Neural progenitor cell (in vitro differentiated cells): Measurements from ENCODE around the gene FXYD7. TPM values are rescaled to one million over a fixed set of nuclear protein-coding genes. Genes with fewer than 3 reads are reported as not detected.

ENCODE experiments used
- DNase-seq: peaks from one replicate; pipeline ENCODE4 v3.0.0-alpha.2; 2016; ENCODE audit warnings: low spot score
- H2AFZ ChIP-seq: fragments of 200-600 bp; sonication (generic); replicated peaks from 2 replicates; pipeline ENCODE4 v1.6.1; 2016; ENCODE audit warnings: antibody characterized with exemption
- H3F3A ChIP-seq: fragments of 200-600 bp; sonication (generic); 2 replicates; pipeline ENCODE4 v1.6.1; 2016; ENCODE audit warnings: antibody characterized with exemption, low read depth
- H3K27ac ChIP-seq: fragments of 200-600 bp; sonication (generic); 2 replicates; pipeline ENCODE4 v1.5.1; 2016; ENCODE audit warnings: mild to moderate bottlenecking
- H3K27me3 ChIP-seq: fragments of 200-600 bp; sonication (generic); 2 replicates; pipeline ENCODE4 v1.6.1; 2016; ENCODE audit warnings: mild to moderate bottlenecking, moderate library complexity
- H3K36me3 ChIP-seq: fragments of 200-600 bp; sonication (generic); 2 replicates; pipeline ENCODE4 v1.5.1; 2016
- H3K4me1 ChIP-seq: fragments of 200-600 bp; sonication (generic); 2 replicates; pipeline ENCODE4 v1.6.1; 2016; ENCODE audit warnings: mixed run types
- H3K4me2 ChIP-seq: fragments of 200-600 bp; sonication (generic); 2 replicates; pipeline ENCODE4 v1.6.1; 2016
- H3K4me3 ChIP-seq: fragments of 200-600 bp; sonication (generic); 2 replicates; pipeline ENCODE4 v1.5.1; 2016
- H3K79me2 ChIP-seq: fragments of 200-600 bp; sonication (generic); 2 replicates; pipeline ENCODE4 v1.6.1; 2016; ENCODE audit warnings: low read depth
- H3K9ac ChIP-seq: fragments of 200-600 bp; sonication (generic); 2 replicates; pipeline ENCODE4 v1.6.1; 2016
- H3K9me3 ChIP-seq: fragments of 200-600 bp; sonication (generic); 2 replicates; pipeline ENCODE4 v1.5.1; 2016; ENCODE audit warnings: low read depth
- H4K20me1 ChIP-seq: fragments of 200-600 bp; sonication (generic); 2 replicates; pipeline ENCODE4 v1.6.1; 2016; ENCODE audit warnings: low read depth
- H3K27ac Mint-ChIP-seq: 3 replicates; pipeline ENCODE4 v1.8.0; 2021; ENCODE audit warnings: mixed read lengths
- H3K27me3 Mint-ChIP-seq: 2 replicates; pipeline ENCODE4 v1.8.0; 2022; ENCODE audit warnings: low read depth, mild to moderate bottlenecking, inconsistent platforms, moderate library complexity, mixed read lengths; ENCODE audit not compliant: insufficient read depth
- H3K36me3 Mint-ChIP-seq: 3 replicates; pipeline ENCODE4 v1.8.0; 2021; ENCODE audit warnings: mixed read lengths
- H3K4me1 Mint-ChIP-seq: 3 replicates; pipeline ENCODE4 v1.8.0; 2021; ENCODE audit warnings: mixed read lengths
- H3K4me3 Mint-ChIP-seq: 3 replicates; pipeline ENCODE4 v1.8.0; 2021; ENCODE audit warnings: mild to moderate bottlenecking, moderate library complexity, mixed read lengths
- H3K9me3 Mint-ChIP-seq: 3 replicates; pipeline ENCODE4 v1.8.0; 2020; ENCODE audit warnings: mixed read lengths
- CTCF ChIP-seq: fragments of 200-600 bp; sonication (generic); IDR thresholded peaks from 2 replicates; pipeline ENCODE4 v1.5.1; 2017; ENCODE audit warnings: antibody characterized with exemption, mild to moderate bottlenecking
- EZH2 ChIP-seq: fragments of 200-600 bp; sonication (generic); IDR thresholded peaks from 2 replicates; pipeline ENCODE4 v1.6.1; 2017; ENCODE audit warnings: antibody characterized with exemption, mild to moderate bottlenecking, moderate library complexity
- EZH2phosphoT487 ChIP-seq: fragments of 200-600 bp; sonication (generic); IDR thresholded peaks from 2 replicates; pipeline ENCODE4 v1.6.1; 2017; ENCODE audit warnings: antibody characterized with exemption
- small RNA-seq: library from RNA; depleted of rRNA; stranded (forward); fragments of <200 nt; gene quantifications from one replicate; pipeline ENCODE3, GENCODE V24; 2015
- total RNA-seq: library from RNA; depleted of rRNA; stranded (reverse); fragments of >200 nt; gene quantifications from 2 replicates; pipeline ENCODE4 v1.2.3, GENCODE V29; 2015; ENCODE audit warnings: low replicate concordance

Gene FXYD7
- total RNA-seq, 1 donor from 2014 or later: 0.13 TPM

- Mint-ChIP-seq H3K36me3 (no peaks in the 10 kb centered on the region), H3K9me3 (no peaks in the 10 kb centered on the region), H3K27ac (no peak overlapping the region), H3K4me1 (peaks cover 3% of the 10 kb centered on the region), H3K4me3 (no peak overlapping the region), H3K27me3 (peaks cover 6% of the 10 kb centered on the region)
- TF ChIP-seq EZH2phosphoT487: no peak
- TF ChIP-seq EZH2: no peak
- TF ChIP-seq CTCF: no peak
- Histone ChIP-seq H4K20me1 (no peaks in the 10 kb centered on the region), H3K4me3 (no peak overlapping the region), H3K36me3 (no peaks in the 10 kb centered on the region), H3K9ac (no peak overlapping the region), H2AFZ (no peak overlapping the region), H3K4me1 (peaks cover 12% of the 10 kb centered on the region), H3K4me2 (no peak overlapping the region), H3K27ac (no peak overlapping the region), H3K9me3 (no peaks in the 10 kb centered on the region), H3K79me2 (no peaks in the 10 kb centered on the region), H3K27me3 (no peaks in the 10 kb centered on the region), H3F3A (peaks cover 11% of the 10 kb centered on the region)
- no peak for DNase-seq
Observed at GRCh38 chr19:35199481-35199880, 56.4 kb downstream of the FXYD7 start.

- no peaks in the 10 kb centered on the region for H3K79me2 ChIP-seq
- H3K36me3 Mint-ChIP-seq: no peaks in the 10 kb centered on the region
- peaks cover 3% of the 10 kb centered on the region for H3K4me1 Mint-ChIP-seq
- TF ChIP-seq EZH2: no peak
- no peak for TF ChIP-seq EZH2phosphoT487
- TF ChIP-seq CTCF: no peak
- H3K27me3 Mint-ChIP-seq: peaks cover 1% of the 10 kb centered on the region
- H3K4me3 Mint-ChIP-seq: no peak overlapping the region
- H3K27ac Mint-ChIP-seq: no peak overlapping the region
- no peaks in the 10 kb centered on the region for H3K36me3 ChIP-seq
- no peak overlapping the region for H3K9ac ChIP-seq
- H2AFZ ChIP-seq: peak overlapping the region; percentile 1
- no peaks in the 10 kb centered on the region for H4K20me1 ChIP-seq
- DNase-seq: peak; percentile 67
- H3K4me1 ChIP-seq: peaks cover 12% of the 10 kb centered on the region
- H3K4me2 ChIP-seq: no peak overlapping the region
- H3F3A ChIP-seq: peaks cover 19% of the 10 kb centered on the region
- no peaks in the 10 kb centered on the region for H3K9me3 ChIP-seq
- no peaks in the 10 kb centered on the region for H3K27me3 ChIP-seq
- H3K4me3 ChIP-seq: no peak overlapping the region
- H3K27ac ChIP-seq: no peak overlapping the region
- H3K9me3 Mint-ChIP-seq: no peaks in the 10 kb centered on the region
Observed at GRCh38 chr19:35202722-35203688, 60.0 kb downstream of the FXYD7 start.

Small RNA genes within 50 kb of the gene (small RNA-seq; reads per million reads assigned to genes)
- not detected for gene AC020907.2

Other genes with a start within 250 kb of the FXYD7 start
- gene ZNF30, start 216.4 kb upstream of the FXYD7 start, total RNA-seq: 7.6 and 10.3 TPM in 2 replicates
- gene ZNF792, start 179.0 kb upstream of the FXYD7 start, total RNA-seq: 7.0 and 8.7 TPM in 2 replicates
- gene GRAMD1A, start 142.9 kb upstream of the FXYD7 start, total RNA-seq: 27.2 and 51.0 TPM in 2 replicates
- gene SCN1B, start 112.8 kb upstream of the FXYD7 start, total RNA-seq: 2.2 and 3.9 TPM in 2 replicates
- 0.30 and 2.2 TPM in 2 replicates for gene HPN, start 101.5 kb upstream of the FXYD7 start, total RNA-seq
- gene FXYD3, start 27.4 kb upstream of the FXYD7 start, total RNA-seq: not detected in 2 replicates
- 0.81 TPM in 1 of 2 replicates, not detected in the other for gene LGI4, start 8.2 kb upstream of the FXYD7 start, total RNA-seq
- 0.46 TPM in 1 of 2 replicates, not detected in the other for gene FXYD1, start 4.4 kb upstream of the FXYD7 start, total RNA-seq
- 7.8 and 11.6 TPM in 2 replicates for gene FXYD5, start 11.5 kb downstream of the FXYD7 start, total RNA-seq
- gene FAM187B, start 85.5 kb downstream of the FXYD7 start, total RNA-seq: 0.19 TPM in 1 of 2 replicates, not detected in the other
- gene LSR, start 105.7 kb downstream of the FXYD7 start, total RNA-seq: 27.1 and 78.4 TPM in 2 replicates
- gene USF2, start 125.7 kb downstream of the FXYD7 start, total RNA-seq: 46.8 and 88.7 TPM in 2 replicates
- gene HAMP, start 139.3 kb downstream of the FXYD7 start, total RNA-seq: 0.30 TPM in 1 of 2 replicates, not detected in the other
- not detected in 2 replicates for gene MAG, start 148.9 kb downstream of the FXYD7 start, total RNA-seq
- 0.62 TPM in 1 of 2 replicates, not detected in the other for gene CD22, start 185.9 kb downstream of the FXYD7 start, total RNA-seq
- 0.06 TPM in 1 of 2 replicates, not detected in the other for gene FFAR1, start 204.6 kb downstream of the FXYD7 start, total RNA-seq
- gene FFAR3, start 215.2 kb downstream of the FXYD7 start, total RNA-seq: not detected in 2 replicates
- gene GPR42, start 227.8 kb downstream of the FXYD7 start, total RNA-seq: not detected in 2 replicates